Measurements from ENCODE around the gene MEIS3.

MEIS3 gene

GRCh38 chr19:47423203-47423882 is 4.0 kb upstream of the MEIS3 start:
- no peak for DNase-seq (ENCODE audit: low read depth, low spot score)
- in situ Hi-C loops (cut with HindIII; ENCODE audit: low sequenced_read_pairs): no loop called here
- no peak overlapping the region for H3K4me3 ChIP-seq (ENCODE audit: low read depth, low read length)
- TF ChIP-seq CTCF (IDR thresholded peaks at IDR 0.05; ENCODE audit: low read depth, low read length): no peak

GRCh38 chr19:47422417-47423163 is 3.3 kb upstream of the MEIS3 start:
- no peak overlapping the region for H3K4me3 ChIP-seq (ENCODE audit: low read depth, low read length)
- DNase-seq (ENCODE audit: low read depth, low spot score): no peak
- in situ Hi-C loops (cut with HindIII; ENCODE audit: low sequenced_read_pairs): no loop called here
- no peak for TF ChIP-seq CTCF (IDR thresholded peaks at IDR 0.05; ENCODE audit: low read depth, low read length)

GRCh38 chr19:47421844-47422395 is 2.6 kb upstream of the MEIS3 start:
- no peak for TF ChIP-seq CTCF (IDR thresholded peaks at IDR 0.05; ENCODE audit: low read depth, low read length)
- in situ Hi-C loops (cut with HindIII; ENCODE audit: low sequenced_read_pairs): no loop called here
- H3K4me3 ChIP-seq (ENCODE audit: low read depth, low read length): no peak overlapping the region

GRCh38 chr19:47421244-47421786 is 2.0 kb upstream of the MEIS3 start:
- in situ Hi-C loops (cut with HindIII; ENCODE audit: low sequenced_read_pairs): no loop called here
- no peak for DNase-seq (ENCODE audit: low read depth, low spot score)
- no peak overlapping the region for H3K4me3 ChIP-seq (ENCODE audit: low read depth, low read length)

More at GRCh38 chr19:47421844-47422395, 2.6 kb upstream of the MEIS3 start:
- no peak for DNase-seq (ENCODE audit: low read depth, low spot score)

GRCh38 chr19:47419789-47420188 is 462 bp upstream of the MEIS3 start:
- TF ChIP-seq CTCF (IDR thresholded peaks at IDR 0.05; ENCODE audit: low read depth, low read length): no peak
- in situ Hi-C loops (cut with HindIII; ENCODE audit: low sequenced_read_pairs): no loop called here
- no peak overlapping the region for H3K4me3 ChIP-seq (ENCODE audit: low read depth, low read length)
- no peak for DNase-seq (ENCODE audit: low read depth, low spot score)

More at GRCh38 chr19:47421244-47421786, 2.0 kb upstream of the MEIS3 start:
- TF ChIP-seq CTCF (IDR thresholded peaks at IDR 0.05; ENCODE audit: low read depth, low read length): no peak

GRCh38 chr19:47418692-47419029 is 666 bp downstream of the MEIS3 start:
- H3K4me3 ChIP-seq (ENCODE audit: low read depth, low read length): peak overlapping the region; percentile 37
- no peak for DNase-seq (ENCODE audit: low read depth, low spot score)
- in situ Hi-C loops (cut with HindIII; ENCODE audit: low sequenced_read_pairs): no loop called here
- TF ChIP-seq CTCF (IDR thresholded peaks at IDR 0.05; ENCODE audit: low read depth, low read length): no peak
